Stimulated activated CD8-positive, alpha-beta memory T cell treated with anti-CD3 and anti-CD28 coated beads, Interleukin-2, amount 100 ng/mL, for 1 hour (primary cell): Measurements from ENCODE around the gene C1orf185.
"Not testable (repeated sequence)": the region's sequence is repeated elsewhere in the genome, so short reads cannot be mapped to it uniquely, and the experiment has no call there.

Experiments
- DNase-seq, 2 donors: peaks; one replicate each; pipeline ENCODE4 v3.0.0-alpha.2; 2020; ENCODE audit warnings: low read depth in 2 of 2

C1orf185 gene

DNA sequence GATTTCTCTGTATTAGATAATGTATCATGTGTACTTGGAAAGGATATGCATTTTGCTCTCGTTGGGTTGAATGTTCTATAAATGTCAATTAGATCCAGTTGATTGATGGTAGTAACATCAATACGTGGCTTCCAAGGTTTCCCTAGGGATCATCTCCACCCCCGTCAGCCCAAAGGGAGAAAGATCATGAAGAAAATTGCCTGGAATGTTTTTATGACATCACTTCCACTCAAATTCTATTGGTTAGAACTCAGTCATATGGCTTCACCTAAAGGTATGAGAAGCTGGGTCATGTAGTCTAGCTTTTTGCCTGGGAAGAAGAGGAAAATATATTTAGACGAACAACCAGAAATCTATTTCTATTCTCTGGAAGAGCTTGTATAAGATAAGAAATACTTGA lies at the start of gene C1orf185:
Gene C1orf185 (plus strand): TSS at position 253 of the 400 bp plus-strand sequence. CDS start 6 bp downstream, at position 259.
- no peak for DNase-seq

DNA sequence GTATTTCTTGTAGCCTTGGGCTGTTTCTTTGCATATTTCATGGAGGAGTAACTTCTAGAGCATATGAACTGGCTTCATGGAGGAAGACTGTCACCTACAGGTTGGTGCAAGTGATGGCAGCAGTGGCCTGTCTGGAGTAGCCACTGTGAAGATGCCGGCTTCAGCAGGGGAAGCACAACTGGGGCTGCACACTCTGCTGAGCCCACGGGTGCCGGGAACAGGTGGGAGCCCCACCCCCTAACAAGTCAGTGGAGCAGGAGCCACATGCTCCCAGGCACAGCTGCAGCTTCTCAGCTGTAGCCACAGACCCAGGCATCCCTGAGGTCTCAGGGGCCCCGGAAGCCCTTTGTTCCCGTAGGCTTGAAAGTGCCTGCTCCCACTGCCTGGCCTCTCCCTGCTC lies 43.2 kb upstream of the C1orf185 start:
- no peak for DNase-seq

DNA sequence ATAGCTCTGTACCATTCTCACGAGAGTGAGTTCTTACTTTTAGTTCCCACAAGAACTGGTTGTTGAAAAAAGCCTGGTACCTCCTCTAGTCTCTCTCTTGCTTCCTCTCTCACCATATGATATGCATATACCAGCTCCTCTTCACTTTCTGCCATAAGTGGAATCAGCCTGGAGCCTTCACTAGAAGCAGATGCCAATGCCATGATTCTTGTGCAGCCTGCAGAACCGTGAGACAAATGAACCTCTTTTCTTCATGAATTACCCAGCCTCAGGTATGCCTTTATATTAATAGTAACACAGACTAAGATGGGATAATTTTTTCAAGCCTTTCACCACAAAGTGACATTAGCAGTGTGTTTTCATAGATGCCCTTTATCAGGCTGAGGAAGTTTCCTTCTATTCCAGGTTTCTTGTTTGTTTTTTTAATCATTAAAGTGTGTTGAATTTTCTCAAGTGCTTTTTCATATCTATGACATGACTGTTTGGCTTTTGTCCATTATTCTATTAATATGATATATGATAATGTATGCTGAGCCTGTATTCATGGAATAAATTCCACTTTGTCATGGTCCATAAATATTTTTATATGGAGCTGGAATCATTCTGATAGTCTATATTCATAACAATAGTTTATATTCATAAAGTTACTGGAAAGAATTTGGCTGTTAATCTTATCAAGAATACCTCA lies 40.7 kb upstream of the C1orf185 start:
- no peak for DNase-seq

DNA sequence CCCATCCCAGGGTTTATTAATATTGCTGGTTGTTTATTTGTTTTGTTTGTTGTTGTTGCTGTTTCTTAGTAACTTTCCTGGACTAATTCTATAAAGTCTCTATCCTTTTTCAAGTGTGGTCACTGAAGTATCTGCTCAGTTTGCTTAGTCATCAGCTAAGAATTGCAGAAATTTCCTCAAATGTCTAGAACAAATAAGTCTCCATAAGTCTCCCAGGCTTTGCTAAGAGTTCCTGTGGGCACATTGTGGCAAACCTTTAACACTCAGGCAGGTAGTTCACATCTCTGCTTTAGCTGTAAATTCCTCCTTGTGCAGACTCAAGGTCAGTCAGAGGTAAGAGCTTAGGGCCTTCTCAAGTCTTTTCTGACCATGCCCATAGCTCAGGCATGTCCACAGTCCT lies 38.9 kb upstream of the C1orf185 start:
- DNase-seq = no peak

DNA sequence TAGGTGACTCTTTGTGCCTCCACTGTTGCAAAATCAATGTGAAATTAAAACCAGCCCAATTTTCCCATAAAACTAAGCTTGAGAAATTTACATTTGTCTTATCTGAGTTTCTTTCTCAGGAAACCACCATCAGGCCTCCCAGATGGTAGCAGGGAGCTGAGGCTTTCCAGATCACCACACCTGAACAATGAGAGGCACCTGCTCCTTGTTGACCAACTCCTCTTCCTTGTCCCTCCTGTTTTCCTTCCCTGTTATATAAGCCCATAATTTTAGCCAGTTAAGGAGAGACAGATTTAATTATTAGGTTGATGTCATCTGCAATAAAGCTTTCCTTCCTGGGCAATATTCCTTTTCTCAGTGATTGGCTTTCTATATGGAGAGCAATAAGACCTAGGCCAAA lies 32.0 kb upstream of the C1orf185 start:
- no peak for DNase-seq

DNA sequence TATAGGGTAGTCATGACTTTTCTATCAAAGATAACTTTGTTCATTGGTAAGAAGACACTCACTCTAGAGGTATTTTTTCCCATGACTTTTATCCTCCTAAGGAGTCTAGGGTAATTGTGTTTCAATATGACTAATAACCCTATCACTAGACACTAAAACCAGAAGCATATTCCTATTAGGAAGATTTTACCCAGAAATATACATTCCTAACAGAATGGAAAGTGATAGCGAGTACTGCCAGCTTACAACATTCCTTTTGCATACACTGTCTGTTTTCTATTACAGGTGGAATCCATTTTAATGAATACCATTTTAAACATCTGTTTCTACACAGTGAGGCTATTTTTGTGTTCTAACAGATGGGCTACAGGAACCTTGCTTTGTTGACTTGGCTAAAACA lies 31.4 kb upstream of the C1orf185 start:
- no peak for DNase-seq

DNA sequence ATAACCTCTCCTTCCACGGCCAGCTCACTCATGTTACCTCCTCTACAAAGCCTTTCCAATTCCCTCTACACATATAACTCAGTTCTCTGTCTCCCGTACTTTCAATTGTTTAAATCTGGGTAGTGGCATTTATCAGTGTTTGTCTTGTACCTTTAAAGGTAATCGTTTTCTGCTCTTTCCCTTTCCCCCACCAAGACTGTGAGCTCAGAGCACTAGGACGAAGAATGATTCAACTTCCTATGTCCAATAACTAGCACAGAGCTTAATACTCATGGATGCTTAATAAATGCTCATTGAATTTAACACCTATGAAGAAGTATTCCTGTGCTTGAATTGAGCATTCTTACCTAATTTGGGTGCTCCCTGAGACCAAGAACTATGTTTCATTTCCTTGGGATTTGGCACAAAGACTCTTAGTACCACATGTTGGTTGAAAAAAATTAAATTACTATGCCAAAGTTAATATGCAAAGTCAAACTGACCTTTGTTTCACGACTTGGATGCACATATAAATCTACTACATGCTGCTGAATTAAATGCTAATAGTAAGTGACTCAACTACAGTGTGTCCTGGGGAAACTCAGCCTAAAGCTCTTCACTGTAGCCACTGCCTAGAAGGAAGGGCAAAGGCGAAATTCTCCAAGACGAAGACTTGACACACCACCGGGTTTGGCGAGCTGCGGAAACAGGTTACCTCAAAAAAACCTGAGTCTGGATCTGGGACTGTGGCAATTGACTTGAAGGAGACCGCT lies 30.6 kb upstream of the C1orf185 start:
- no peak for DNase-seq

DNA sequence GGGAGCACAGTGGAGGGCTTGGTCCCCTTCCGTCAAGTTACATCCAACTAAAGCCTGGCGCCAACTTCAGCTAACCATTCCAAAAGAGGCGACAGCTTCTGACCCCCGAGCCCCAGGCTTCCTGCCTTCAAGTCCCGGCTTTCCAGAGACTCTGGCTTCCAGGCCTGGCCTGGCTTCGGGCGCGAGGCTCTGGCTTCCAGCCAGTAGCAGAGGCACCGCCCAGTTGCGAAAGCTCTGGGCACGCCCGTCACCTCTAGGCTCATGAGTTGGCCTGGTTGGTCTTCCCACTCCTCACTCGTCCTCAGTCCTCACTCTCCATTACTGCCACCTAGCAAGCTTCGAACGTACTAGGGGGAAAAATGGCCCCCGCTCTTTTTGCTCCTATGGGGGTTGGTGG lies 30.0 kb upstream of the C1orf185 start:
- no peak for DNase-seq

DNA sequence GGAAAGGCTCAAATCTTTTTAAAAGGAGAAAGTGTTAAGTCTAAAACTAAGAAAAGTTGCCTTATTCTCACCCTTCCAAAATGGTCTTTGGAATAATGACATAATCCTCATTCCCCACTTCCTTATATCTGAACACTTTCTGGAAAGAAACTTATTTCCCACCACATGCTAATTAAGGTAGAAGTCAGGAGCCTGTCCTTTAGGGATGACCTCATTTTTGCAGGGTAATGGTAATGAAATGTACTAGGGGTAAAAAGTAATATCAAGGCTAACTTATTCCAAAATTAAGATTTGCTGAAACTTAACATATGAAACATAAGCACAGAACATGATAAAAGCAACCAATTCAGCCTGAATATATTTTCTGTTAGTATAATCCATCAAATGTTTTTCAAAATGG lies 29.4 kb upstream of the C1orf185 start:
- no peak for DNase-seq

DNA sequence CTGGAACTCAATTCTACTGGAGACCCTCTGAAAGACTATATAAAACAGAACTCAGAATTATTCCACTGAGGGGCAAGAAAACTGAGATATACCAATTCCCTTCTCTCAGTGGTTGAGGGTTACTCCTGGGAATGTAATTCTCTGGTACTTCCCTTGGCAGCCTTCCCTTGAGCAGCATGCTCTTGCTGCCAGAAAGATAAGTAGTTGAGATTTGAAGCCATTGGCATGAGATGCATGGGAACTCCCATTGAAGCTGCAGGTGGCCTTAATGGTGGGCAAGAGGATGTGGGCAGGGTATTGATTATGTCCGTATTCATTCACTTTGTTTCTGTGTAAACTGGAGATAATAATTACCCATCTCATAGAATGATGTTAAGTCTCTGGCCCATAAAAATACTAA lies 28.6 kb upstream of the C1orf185 start:
- no peak for DNase-seq

DNA sequence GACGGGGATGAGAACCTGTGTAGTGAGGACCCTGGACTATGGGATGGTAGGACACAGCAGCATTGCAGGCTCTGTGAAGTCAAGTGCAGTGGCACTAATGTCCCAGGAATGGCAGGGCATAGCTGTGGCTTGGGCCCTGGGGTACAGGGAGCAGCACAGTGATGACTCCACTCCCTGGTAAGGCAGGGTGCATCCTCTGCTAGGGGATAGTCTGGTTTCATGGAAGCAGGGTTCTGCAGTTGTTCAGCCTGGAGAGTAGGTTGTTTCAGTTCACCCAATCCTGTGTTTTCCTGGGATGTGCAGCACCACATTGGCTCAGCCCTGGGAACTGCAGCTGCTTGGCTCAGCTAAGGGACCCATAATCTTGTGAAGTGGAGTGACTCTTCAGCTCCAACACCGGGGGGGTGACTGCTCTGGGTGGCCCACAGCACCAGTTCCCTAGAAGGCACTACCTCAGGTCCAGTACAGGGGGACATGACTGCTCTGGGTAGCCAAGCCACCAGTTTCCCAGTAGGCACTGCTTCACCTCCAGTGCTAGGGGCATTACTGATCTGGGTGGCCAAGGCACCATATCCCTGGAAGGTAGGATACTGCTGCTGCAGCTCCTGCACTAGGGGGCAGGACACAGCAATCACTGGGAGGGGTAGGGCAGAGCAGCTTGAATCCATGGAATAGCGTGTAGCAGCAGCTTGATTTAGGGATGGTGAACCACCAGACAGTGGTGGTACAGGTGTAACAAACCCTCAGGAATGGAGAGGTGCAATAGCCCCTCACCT lies 15.3 kb upstream of the C1orf185 start:
- DNase-seq = no peak

DNA sequence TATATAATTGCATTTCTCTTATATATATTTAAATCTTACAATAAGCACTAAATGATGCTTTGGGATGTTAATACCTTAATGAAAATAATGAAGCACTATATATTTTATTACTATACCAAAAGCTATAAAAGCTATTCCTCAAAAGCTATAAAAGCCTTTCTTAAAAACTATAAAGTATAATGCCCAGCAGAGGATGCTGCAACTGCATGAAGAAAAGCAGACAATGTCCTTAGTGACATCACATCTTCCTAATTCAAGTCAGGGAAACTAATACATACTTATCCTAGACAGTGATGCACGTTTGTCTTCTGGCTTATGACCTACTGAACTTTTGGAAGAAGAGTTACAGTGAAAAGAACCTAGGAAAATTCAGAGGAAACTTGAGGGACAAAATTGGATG lies 13.6 kb upstream of the C1orf185 start:
- no peak for DNase-seq

DNA sequence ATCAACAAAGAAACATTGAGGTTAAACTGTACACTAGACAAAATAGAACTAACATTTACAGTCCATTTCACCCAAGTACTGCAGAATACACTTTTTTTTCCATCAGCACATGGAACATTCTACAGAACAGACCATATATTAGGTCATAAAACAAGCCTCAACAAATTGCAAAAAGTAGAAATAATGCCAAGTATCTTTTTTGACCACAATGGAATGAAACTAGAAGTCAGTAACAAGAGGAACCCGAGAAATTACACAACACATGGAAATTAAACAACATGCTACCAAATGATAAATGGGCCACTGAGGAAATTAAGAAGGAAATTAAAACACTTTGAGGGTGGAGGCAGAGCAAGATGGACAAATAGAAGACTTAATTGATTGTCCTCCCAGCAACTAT lies 8.4 kb upstream of the C1orf185 start:
- no peak for DNase-seq

DNA sequence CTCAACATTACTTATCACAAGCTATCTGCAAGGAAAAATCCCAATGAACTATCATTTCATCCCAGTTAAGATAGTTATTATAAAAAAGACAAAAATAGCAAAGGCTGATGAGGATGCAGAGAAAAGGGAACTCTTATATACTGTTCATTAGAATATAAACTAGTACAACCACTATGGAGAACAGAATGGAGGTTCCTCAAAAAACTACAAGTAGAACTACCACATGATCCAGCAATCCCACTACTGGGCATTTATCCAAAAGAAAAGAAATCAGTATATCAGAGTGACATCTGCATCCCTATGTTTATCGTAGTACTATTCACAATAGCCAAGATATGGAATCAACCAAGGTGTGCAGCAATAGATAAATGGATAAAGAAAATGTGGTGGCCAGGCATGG lies 4.9 kb upstream of the C1orf185 start:
- no peak for DNase-seq

DNA sequence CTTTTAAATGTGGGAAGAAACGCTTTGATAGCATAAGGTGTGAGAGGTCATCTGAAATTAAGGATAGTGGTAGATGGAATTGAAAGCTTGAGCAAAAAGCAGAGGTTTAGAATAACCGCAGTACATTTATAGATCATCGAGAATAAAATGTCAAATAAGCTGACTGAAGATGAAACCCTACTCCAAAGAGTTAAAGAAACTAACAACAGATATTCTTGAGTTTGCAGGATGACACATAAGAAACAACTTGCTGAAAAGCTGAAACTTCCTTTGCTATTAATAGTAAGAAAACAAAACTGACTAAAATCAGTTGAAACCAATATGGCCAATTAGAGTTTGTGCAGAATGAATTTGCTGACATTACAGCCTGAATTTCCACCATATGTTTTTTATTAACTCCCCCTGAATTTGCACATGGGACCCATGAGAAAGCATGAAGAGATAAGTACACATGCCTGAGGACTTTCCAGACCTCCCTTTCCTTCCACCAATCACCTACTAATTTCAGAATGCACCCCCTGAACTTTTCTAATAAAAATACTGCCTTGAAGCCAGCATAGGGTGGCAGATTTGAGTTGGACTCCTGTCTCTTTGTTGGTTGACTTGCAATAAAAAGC lies 1.7 kb upstream of the C1orf185 start:
- DNase-seq = no peak

DNA sequence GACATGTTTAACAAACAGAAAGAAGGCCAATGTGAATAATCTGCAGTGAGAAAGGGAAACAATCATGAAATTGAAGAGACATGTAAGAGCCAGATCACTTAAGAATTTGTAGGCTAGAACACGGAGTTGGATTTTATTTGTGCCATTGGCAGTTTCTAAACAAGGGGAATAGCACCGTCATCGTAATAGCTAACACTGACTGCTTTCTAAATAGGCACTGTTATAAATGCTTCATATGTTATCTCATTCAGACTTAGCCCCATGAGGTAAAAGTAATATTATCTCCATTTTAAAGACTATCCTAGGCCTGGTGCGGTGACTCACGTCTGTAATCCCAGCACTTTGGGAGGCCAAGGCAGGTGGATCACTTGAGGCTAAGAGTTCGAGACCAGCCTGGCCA lies 12.1 kb downstream of the C1orf185 start:
- no peak for DNase-seq

DNA sequence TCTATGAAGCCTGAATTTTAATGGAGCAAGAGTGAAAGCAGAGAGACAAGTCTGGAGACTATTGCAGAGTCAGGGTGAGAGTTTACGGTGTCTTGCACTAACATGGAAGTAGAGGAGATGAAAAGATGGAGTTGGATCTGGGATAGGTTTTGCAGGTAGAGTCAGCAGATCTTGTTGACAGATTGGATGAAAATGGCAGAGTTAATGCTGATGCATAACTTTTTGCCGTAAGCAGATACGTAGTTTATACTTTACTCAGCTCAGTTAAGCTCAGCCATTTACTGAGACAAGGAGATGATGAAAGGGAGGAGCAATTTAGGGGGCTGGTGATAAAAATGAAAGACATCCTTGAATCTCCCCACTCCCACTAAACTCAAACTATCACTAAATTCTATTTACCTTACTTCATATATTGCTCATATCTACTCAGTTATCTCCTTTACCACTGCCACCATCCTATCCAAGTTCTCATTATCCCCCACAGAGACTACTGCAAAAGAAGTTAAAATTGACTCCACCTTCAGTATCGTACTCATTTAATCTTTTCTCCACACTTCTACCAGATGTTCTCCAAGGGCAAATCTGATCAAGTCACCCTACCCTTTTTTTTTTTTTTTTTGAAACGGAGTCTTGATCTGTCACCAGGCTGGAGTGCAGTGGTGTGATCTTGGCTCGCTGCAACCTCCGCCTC lies 13.8 kb downstream of the C1orf185 start:
- no peak for DNase-seq

DNA sequence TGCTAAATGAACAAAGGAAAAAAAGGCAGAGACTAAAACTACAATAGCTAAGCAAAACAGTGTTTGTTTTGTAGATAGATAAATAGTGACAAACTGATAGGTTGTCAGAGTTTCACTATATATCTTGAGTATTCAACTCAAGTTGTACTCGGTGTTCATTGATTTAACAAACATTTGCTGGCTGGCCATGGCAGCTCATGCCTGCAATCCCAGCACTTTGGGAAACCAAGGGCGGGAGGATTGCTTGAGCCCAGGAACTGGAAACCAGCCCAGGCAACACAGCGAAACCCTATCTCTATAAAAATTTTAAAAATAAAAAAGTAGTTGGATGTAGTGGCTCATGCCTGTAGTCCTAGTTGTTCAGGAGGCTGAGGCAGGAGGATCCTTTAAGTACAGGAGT lies 17.3 kb downstream of the C1orf185 start:
- DNase-seq = no peak

DNA sequence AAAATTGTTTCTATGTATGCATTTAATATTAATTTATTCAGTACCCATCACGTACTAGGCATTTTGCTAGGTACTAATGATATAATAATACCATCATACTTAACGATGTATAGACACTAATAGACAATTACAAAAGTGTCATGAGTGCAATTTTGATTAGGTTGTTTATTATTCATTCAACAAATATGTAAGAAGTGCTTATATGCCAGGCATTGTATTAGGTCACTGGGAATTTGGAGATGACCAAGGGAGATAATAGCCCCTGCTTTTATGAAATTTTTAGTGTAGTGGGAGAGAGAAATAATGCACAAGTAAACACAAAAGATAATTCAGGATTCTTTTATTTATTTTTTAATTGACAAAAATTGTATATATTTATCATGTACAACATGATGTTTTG lies 18.6 kb downstream of the C1orf185 start:
- DNase-seq = no peak

DNA sequence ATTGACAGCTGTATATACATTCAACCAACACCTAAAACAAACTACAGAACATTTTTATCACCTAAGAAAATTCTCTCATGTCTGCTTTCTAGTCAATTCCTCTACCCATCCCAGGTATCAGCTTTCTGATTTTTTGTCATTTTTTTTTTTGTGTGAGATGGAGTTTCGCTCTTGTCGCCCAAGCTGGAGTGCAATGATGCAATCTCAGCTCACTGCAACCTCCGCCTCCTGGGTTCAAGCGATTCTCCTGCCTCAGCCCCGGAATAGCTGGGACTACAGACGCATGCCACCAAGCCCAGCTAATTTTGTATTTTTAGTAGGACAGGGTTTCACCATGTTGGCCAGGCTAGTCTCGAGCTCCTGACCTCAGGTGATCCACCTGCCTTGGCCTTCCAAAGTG lies 25.1 kb downstream of the C1orf185 start:
- DNase-seq = not testable (repeated sequence)

DNA sequence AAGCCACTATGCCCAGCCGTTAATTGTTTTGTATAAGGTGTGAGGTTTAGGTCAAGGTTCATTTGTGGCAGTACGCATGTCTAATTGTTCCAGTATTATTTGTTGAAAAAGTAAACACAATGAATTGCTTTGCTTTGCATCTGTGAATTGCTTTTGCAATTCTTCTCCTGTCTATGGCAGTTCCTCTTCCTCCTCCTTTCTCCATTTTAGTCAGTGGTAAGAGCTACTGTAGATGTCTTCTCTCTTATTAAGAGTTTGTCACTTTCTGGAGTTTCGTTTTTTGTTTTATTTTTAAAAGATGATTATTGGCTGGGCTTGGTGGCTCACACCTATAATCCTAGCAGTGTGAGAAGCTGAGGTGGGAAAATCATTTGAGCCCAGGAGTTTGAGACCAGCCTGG lies 29.2 kb downstream of the C1orf185 start:
- DNase-seq = no peak

DNA sequence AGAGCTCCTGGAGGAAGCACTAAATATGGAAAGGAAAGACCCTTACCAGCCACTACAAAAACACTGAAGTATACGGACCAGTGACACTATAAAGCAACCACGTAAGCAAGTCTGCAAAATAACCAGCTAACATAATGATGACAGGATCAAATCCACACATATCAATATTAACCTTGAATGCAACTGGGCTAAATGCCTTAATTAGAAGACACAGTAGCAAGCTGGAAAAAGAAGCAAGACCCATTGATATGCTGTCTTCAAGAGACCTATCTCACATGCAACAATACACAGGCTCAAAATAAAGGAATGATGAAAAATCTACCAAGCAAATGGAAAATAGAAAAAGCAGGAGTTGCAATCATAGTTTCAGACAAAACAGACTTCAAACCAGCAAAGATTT lies 31.0 kb downstream of the C1orf185 start:
- no peak for DNase-seq
